GM18502 (cell line): Measurements from ENCODE around the gene SLIT1.

ENCODE experiments used
- ATAC-seq: cut with Tn5 transposase; IDR thresholded peaks from one replicate; pipeline ENCODE4 v1.9.1; 2021; ENCODE audit warnings: mild to moderate bottlenecking; ENCODE audit not compliant: unreplicated experiment, poor library complexity

SLIT1 gene

DNA sequence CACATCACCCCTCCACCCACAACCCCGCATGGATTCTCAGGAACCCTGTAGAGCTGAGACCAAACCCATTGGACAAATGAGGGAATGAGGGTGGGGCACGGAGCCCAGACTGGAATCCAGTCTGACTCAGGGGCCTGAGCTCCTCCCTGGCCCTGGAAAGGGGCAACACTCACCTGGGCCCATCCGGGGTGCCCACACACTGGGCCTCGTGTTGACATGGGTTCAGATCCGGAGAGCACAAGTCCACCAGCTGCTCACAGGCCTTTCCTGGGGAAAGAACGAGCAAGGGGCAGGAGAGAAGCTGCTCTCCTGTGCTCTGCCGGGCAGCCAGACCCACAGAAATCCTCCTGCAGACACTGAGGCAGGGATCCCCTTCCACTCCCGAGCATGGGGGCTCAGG, 172.2 kb downstream of the SLIT1 start:
- ATAC-seq = no peak

DNA sequence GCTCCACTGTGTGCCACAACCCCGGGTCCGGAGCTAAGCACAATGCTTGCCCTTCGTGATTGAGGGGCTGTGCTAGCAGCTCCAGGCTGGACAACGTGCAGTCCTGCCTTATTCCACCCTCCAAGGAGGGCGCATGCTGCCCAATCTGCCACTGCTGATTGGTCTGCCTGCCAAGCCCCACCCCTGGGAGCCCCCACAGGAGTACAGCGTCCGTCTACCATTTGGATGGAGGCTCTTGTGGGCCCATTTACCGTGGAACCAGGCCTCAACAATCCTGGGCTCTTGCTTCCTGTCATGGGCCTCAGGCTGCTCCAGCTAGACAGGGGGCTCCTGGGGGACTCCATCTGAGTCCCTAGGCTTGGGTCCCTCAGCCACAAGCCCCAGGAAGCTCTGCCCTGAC, 173.3 kb downstream of the SLIT1 start:
- ATAC-seq = no peak

DNA sequence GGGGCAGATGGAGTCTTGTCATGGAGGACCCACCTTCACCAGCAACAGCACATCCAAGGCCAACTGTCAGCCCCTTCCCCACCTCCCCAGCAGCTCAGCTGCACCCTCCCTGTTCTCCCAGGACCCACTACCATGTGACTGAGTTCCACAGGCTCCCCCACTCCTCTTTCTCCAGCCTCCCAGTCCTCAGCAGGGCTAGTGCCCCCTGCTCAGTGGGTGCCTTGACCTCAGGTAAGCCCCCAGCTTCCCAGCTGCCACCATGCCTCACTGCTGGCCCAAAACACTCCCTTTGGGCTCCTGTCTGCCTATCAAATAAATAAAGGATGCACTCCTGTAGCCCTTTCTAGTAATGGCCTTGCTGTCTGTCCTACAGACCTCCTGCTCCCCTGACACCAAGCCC, 174.4 kb downstream of the SLIT1 start:
- no peak for ATAC-seq

DNA sequence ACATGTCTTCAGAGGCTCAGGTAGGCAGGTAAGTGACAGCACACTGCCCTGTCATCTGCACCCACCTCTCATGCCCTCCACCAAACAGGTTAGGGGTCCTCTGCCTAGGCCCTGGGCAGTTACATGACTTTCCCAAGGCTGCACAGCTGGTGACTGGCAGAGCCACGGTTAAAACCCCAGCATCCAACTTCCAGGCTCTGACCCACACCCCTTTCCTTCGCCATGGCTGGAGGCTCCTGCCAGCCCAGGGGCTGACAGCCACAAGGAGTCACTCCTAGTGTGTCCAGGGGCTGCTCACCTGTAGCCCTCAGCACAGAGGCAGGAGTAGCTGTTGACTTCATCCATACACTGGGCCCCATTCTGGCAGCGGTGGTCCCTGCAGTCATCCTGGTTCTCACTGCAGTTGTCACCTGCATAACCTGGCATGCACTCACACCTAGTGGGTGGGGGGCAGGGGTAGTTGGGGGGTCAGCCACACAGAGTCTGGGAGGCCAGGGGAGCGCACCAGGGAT, 175.0 kb downstream of the SLIT1 start:
- no peak for ATAC-seq

DNA sequence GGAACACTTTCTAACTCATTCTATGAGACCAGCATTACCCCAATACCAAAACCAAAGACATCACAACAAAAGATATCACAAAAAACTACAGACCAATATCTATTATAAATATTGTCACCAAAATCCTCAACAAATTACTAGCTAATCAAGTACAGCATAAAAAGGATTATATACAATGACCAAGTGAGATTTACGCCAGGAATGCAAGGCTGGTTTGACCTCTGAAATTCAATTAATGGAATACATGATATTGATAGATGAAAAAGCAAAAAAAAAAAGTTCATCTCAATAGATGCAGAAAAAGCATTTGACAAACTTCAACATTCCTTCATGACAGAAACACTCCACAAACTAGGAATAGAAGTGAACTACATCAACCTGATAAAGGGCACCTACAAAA, 178.3 kb downstream of the SLIT1 start:
- no peak for ATAC-seq

DNA sequence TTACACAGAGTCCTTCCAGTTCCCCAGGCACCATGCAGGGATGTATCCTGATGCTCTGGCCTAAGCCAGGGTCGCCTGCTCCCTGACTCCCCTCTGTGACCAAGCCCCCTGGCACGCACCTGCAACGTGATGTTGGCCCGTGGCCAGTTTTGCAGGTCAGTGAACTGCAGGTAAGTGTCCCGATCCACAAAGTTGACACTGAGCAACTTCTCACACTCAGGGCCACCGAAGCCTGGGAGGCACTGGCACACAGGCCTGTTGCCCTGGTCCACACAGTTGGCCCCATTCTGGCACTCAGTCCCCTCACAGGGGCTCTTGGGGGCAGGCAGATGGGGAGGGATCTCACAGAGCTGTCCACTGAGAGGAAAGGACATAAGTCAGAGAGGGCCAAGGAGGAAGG, 179.4 kb downstream of the SLIT1 start:
- no peak for ATAC-seq

DNA sequence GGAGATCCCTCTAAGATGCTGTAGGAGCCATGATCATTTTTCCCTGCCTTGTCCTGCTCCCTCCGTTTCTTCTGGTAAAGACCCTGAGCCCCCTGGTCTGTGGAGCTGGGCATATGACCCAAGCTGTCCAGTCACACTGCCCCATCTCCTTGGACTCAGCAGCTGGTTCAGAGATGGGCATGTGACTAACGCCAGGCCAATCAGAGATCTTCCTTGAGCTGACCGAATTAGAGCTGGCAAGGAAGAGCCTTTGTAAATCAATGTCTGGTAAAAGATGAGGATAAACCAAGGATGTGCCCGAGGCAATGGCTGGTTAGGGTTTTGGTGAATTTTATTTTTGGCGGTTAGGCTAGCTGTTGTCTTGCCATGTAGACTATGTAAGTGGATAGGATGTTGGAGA, 180.4 kb downstream of the SLIT1 start:
- ATAC-seq = no peak

DNA sequence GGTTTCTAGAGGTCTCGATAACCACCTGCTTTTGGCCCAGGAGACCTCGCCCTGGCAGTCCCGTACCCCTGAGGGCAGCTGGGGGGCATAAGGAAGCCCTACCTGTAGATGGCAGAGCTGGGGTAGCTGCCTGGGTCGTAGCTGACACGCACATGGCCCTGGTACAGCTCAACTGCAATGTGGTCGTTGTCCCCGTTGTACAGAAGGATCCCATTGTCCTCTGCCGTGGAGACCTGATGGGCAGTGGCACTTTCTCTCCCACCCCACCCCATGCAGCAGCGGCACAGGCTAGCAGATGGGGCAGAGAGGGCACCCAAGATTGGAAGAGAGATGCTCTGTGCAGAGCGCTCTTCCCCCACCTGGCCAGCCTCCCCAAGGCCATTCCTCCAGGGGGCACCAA, 181.2 kb downstream of the SLIT1 start:
- ATAC-seq = no peak

DNA sequence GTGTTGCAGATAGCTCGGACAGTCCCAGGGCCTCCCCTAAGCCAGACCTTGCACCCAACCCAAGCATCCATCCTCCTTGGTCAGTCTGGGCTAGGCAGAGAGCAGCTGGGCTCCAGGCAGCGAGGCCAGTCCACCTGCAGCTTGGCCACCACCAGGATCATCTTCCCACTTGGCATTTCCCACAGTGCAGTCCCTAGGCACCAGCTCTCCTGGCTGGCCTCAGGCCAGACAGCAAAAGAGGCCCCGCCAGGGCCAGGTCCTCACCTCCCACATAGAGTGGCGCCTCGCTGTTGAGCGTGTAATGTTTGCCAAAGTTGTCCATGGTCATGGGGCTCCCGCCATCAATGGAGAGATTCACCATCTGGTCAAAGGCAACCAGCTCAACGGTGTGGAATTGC, 182.0 kb downstream of the SLIT1 start:
- ATAC-seq = no peak

DNA sequence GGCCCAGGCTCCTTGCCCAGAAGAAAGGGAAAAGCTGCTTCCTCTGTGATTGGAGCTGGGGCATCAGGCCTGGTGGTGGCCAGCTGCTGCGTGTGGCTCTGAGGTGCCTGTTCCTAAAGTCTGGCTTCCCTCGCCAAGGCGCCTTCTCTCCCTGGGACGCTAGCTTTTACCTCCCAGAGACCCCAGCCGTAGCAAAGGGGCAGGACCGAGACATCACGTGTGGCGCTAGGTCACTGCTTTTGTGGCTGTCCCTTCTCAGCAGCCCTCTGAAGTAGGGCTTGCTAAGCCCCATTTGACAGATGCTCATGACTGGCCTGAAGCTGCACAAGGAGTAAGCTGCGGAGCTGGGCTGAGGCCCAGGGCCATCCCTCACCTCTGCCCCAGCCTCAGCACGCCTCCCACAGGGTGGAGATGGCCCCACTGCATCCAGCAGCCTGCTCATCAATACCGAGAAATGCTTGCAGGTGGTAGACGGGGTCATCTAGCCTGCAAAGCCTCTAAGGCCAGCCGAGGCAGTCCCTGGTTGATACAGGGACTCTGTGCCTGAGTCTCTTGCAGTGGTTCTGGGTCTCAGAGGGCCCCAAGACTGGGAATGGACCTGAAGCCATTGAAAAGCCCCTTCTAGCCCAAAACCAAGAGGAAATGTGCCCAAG, 182.5 kb downstream of the SLIT1 start:
- ATAC-seq = no peak

DNA sequence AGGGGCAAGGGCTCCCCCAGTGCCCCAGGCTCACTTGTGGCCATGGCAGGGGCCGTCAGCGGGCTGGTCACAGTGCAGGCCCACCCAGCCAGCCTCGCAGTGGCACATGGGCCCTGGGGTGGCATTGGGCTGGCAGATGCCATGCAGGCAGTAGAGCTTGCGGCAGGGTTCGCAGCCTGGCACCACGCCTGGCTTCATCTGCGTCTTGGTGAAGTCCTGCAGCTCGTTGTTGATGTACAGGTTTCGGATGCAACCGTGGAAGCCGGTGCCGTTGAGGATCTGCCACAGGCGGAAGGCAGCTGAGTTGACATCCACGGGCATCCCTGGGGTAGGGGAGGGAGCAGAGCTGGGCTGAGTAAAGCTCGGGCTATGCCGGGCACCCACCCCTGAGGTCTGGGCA, 183.1 kb downstream of the SLIT1 start:
- ATAC-seq = no peak

DNA sequence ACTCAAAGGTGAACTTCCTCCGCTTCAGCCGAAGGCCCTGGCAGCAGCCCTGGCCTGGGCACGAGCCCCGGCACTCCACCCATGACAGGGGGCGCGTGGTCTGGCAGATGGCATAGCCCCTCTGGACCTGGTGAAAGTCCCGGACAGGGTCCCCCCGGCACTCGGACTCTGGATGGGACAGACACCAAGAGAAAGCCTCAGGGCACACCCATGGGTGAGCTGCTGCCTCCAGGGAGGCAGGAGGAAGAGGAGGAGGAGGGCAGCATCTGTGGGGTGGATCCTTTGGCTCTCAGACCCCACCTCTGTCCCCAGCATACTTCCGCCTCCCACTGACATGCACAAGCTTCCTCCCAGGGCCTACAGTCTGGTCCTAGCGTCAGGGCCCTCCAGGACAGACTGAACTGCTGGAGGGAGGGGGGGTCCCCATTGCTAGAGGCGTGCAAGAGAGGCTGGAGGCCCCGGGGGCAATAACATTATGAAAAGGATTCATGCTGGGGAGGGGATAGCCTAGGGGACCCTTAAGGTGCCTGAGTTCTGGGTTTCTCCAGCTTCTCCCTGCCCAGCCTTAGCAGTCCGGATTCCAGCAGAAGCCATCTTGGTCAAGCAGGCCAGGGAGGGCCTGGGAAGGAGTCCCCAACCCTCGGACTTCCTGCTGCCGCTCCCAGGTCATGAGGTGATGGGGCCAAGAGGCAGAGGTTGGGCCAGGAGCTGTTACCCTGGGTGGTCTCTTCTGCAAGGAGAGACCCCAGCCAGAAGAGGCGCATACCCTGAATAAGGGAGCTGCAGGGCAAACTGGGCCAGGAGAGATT, 184.4 kb downstream of the SLIT1 start:
- ATAC-seq = no peak

DNA sequence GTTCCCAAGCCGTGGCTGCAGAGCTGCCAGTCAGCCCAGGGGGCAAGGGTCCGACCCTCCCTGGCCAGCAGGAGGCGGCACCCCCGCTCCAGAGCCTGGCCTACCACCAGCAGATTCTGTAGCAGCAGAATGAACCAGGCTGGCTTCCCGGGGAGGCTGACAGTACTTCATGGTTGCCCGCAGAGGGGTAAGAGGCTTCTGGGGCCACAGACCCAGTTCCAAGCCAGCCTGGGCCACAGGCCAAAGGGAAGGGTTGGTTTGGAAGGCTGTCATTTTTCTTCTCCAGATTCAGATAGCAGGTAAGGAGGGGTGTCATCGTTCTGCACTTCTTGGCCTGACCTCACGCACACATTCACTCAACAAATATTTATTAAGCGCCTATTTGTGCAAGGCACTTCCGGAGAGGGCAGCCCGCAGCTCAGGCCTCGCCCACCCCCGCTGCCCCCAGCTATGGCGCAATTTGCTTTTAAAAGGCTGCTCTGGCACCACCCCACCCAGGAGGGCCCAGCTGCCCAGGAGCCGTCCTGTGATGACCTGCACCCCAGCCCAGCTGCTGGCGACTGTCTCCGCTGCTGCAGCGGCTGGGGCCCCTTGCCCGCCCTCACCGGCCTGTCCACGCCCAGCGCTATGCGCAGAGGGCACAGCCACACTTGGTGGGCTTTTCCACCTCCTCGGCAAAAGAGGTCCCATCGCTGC, 185.1 kb downstream of the SLIT1 start:
- no peak for ATAC-seq

DNA sequence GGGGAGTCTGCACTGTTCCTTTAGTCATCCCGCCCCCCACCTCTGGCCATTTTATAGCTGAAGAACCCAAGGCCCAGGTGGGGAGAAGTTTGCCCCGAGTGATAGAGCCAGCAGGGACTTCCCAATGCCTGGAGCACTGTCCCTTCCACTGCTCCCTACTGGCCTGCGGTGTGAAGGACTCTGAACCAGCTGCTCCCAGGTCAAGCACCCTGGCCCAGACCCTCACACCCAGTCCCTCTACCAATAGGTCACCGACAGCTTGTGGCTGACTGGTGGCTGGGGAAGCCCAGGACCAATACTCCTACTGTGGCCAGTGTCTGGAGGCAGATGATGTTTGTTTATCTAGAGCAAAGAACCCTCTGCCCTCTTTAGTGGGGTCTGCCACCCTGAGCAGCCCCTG, 185.8 kb downstream of the SLIT1 start:
- ATAC-seq = no peak

DNA sequence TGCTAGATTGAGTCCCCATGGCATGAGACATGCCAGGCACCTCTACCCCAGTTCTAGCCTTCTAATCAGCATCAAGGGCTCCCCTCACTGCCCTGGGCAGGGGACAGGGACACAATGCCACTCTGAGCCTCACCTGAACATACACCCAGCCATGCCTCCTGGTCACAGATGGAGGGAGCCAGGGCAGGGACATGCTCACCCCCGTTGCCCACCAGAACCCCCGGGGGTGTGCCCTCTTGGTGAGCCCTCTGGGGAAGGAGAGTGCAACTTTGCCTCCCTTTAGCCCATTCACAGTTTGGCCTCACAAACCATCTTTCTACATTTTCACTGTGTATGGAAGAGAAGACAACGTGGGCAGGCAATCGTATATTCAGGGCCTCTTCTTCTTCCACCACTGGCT, 186.4 kb downstream of the SLIT1 start:
- no peak for ATAC-seq

DNA sequence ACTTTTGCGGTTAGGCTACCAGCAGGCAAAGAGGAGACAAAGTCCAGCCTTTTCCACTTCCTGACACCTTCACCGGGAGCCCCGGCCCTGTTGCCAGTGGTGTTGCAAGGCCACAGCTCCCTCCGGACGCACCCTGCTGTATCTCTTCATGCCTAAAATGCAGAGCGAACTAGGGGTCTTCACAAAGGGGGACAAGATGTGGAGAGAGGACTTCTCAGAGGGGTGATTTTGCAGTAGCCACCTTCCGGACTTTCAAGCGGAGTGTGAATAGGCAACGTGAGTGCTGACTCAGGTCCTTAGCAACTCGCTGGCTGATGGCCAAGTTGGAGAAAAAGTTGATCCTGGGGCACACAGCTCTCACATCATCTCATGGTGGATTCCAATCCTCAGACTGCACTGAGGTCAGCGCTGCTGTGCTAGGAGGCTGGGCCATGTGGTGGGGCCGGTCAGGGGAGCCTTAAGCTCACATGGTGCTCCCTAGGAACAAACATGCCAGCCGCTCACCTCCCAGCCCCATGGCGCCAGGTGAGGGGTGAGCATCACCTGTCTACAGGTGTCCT, 187.3 kb downstream of the SLIT1 start:
- ATAC-seq = no peak

DNA sequence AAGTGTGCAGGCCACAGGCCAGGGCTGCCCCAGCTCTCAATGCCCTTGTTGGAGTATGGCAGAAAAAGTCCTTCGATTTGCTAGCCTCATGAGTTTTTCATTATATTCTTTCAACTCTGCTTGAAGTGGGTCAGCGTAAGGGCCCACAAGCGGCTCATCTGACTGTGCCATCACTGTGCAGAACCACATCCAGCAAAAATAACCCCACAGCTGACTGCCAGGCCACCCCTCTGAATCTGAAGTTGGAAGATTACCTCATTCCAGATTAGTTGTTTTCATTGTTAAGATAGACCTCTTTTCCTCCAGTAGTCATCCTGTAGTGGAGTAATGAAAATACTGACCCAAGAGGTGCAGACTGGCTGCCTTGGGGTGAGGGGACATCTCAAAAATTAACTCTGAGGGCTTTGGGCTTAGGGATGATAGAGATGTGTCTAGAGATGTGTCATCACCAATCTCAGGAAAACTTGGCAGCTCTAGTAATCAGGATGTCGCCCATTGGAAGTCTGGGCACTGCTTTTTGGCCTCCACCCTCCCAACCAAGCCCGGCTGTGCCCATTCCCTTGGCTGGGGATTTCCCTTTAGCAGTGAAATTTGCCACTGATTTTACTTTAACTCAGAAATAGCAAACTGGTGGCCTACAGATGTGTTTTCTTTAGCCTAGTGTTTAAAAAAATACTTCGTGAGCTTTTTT, 189.3 kb downstream of the SLIT1 start:
- ATAC-seq = no peak

DNA sequence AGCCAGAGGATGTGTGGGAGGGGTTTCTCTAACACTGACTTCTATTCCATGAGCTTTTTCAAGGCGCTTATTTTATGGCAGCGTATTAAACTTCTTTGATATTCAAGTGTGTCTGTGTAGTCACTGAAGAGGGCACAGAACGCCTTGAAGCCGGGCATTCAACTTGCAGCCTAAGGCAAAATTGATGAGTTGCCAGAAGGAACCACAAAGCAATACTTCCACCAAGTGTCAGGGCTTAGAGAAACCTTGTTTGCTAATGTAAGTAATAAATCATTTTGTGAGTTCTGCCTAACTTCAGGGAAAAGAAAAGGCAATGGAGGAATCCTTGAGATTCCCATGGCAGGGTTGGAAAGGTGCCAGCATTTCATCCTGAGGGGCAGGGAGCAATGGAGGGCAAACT, 189.9 kb downstream of the SLIT1 start:
- no peak for ATAC-seq

DNA sequence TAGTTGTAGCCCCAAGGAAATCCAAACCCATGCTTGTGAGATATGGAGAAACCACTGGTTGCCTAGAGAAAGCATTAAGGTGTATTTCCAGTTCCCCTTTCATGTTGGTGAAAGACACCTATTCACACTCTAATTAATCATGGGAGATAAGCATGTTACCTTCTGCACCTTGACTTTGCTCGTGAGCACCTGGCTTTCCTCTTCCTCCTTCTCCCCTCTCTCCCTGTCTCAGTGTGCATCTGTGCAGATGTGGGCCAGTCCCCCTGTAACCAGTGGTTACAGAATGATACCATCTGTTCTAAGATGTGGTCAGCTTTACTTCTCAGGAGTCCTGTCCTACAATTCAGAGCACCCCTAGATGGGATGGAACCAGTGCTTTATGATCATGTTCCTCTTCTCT, 193.0 kb downstream of the SLIT1 start:
- peak; percentile 61 for ATAC-seq

DNA sequence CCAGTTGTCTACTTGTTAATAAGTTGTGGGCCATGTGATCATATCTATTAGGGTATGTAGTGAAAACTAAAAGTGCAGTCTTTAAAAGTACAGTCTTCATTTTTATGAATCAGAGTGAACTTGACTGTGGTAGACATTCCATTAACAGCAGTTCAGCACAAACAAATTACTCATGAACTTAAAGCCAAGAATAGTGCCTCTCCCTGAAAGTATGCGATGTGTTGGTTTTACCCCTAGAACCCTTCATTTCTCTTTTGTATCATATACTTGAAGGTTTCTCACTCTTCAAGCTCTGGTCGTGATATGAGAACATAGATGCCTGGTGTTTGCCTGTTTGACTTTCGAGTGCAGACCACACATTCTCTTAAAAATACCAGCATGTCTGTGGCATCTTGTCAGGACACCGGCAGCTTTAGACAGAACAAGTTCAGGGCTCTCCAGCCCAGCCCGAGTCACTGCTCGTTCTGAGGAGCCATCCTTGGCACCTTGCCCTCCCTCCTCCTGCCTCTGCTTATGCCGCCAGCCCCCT, 194.4 kb downstream of the SLIT1 start:
- peak; percentile 51 for ATAC-seq
